OCI-LY7 (cell line): ENCODE results near the gene NEDD8.

Experiments used
- CTCF ChIP-seq: fragments of 200-600 bp; sonication (generic); conservative IDR thresholded peaks from 2 replicates; pipeline ENCODE4 v1.5.1; 2014; ENCODE audit warnings: mild to moderate bottlenecking, antibody characterized with exemption, low read length, moderate library complexity, mixed read lengths
- EZH2phosphoT487 ChIP-seq: fragments of 200-600 bp; sonication (generic); IDR thresholded peaks from 2 replicates; pipeline ENCODE4 v1.6.1; 2018; ENCODE audit warnings: low read depth, borderline replicate concordance, mild to moderate bottlenecking, mixed run types, antibody characterized with exemption, low read length, moderate library complexity, mixed read lengths

- TF ChIP-seq CTCF (no peak), EZH2phosphoT487 (no peak)
These were observed 45.2 kb downstream of the NEDD8 start for GRCh38 chr14:24186831-24187538.
